AG09309 (cell line): Measurements from ENCODE around the gene ERI3.

Experiments used
- DNase-seq: peaks from one replicate; pipeline ENCODE4 v3.0.0-alpha.2; 2010; ENCODE audit warnings: low read depth
- H3K4me3 ChIP-seq: 2 replicates; pipeline ENCODE4 v1.5.1; 2011; ENCODE audit warnings: mild to moderate bottlenecking, low read depth, low read length, moderate library complexity; ENCODE audit not compliant: control insufficient read depth
- CTCF ChIP-seq: IDR thresholded peaks from 2 replicates; pipeline ENCODE4 v1.5.1; 2011; ENCODE audit warnings: mild to moderate bottlenecking, low read depth, low read length, inconsistent platforms; ENCODE audit not compliant: insufficient read depth, control insufficient read depth; ENCODE audit errors: missing control alignments

ERI3 gene

GRCh38 chr1:44240802-44241671 lies 114.0 kb downstream of the ERI3 start:
- TF ChIP-seq CTCF = no peak
- no peak overlapping the region for H3K4me3 ChIP-seq
- no peak for DNase-seq

GRCh38 chr1:44239961-44240371 lies 115.1 kb downstream of the ERI3 start:
- H3K4me3 ChIP-seq = no peak overlapping the region
- TF ChIP-seq CTCF = no peak
- DNase-seq = no peak

- H3K4me3 ChIP-seq = no peak overlapping the region
- peak; percentile 54 for TF ChIP-seq CTCF
- no peak for DNase-seq
Observed at GRCh38 chr1:44239331-44239960, 115.6 kb downstream of the ERI3 start.

- no peak overlapping the region for H3K4me3 ChIP-seq
- TF ChIP-seq CTCF = no peak
- no peak for DNase-seq
Observed at GRCh38 chr1:44238660-44239059, 116.4 kb downstream of the ERI3 start.

GRCh38 chr1:44237721-44238457 lies 117.2 kb downstream of the ERI3 start:
- peak; percentile 43 for TF ChIP-seq CTCF
- no peak for DNase-seq
- H3K4me3 ChIP-seq = no peak overlapping the region

- no peak for DNase-seq
- TF ChIP-seq CTCF = no peak
Observed at GRCh38 chr1:44236490-44237272, 118.4 kb downstream of the ERI3 start.

More at GRCh38 chr1:44236490-44237272, 118.4 kb downstream of the ERI3 start:
- no peak overlapping the region for H3K4me3 ChIP-seq
